Adipocyte (in vitro differentiated cells): Measurements from ENCODE around the gene CROCC.
"Not testable (repeated sequence)": the region's sequence is repeated elsewhere in the genome, so short reads cannot be mapped to it uniquely, and the experiment has no call there.

Experiments
- DNase-seq: peaks from one replicate; pipeline ENCODE4 v3.0.0-alpha.2; 2015; ENCODE audit warnings: low read depth
- H3K27me3 ChIP-seq: replicated peaks from 2 replicates; pipeline ENCODE4 v1.7.0; 2013; ENCODE audit warnings: mild to moderate bottlenecking, low read length, moderate library complexity; ENCODE audit not compliant: control insufficient read depth, insufficient read depth
- H3K36me3 ChIP-seq: 2 replicates; pipeline ENCODE4 v1.7.0; 2013; ENCODE audit warnings: low read length, mild to moderate bottlenecking, moderate library complexity; ENCODE audit not compliant: control insufficient read depth, insufficient read depth, severe bottlenecking
- H3K4me1 ChIP-seq: 2 replicates; pipeline ENCODE4 v1.7.0; 2013; ENCODE audit warnings: mild to moderate bottlenecking, low read length, moderate library complexity; ENCODE audit not compliant: control insufficient read depth, insufficient read depth
- H3K4me3 ChIP-seq: 2 replicates; pipeline ENCODE4 v1.7.0; 2013; ENCODE audit warnings: mild to moderate bottlenecking, low read length, moderate library complexity
- H3K9ac ChIP-seq: 2 replicates; pipeline ENCODE4 v1.7.0; 2013; ENCODE audit warnings: mild to moderate bottlenecking, low read length, moderate library complexity
- H3K9me3 ChIP-seq: 2 replicates; pipeline ENCODE4 v1.7.0; 2013; ENCODE audit warnings: mild to moderate bottlenecking, low read length, moderate library complexity; ENCODE audit not compliant: control insufficient read depth

Gene CROCC

GRCh38 chr1:16899020-16899419 is 22.7 kb upstream of the CROCC start:
- H3K9me3 ChIP-seq, DNase-seq: not testable (repeated sequence)
- H3K4me1 ChIP-seq = peaks cover 14% of the 10 kb centered on the region

GRCh38 chr1:16900751-16901150 is 21.0 kb upstream of the CROCC start:
- Histone ChIP-seq H3K9ac (no peak overlapping the region), H3K27me3 (no peaks in the 10 kb centered on the region), H3K4me3 (no peak overlapping the region), H3K4me1 (peaks cover 23% of the 10 kb centered on the region), H3K36me3 (no peaks in the 10 kb centered on the region), H3K9me3 (peaks cover under 1% of the 10 kb centered on the region)
- DNase-seq = peak; percentile 17

More at GRCh38 chr1:16899020-16899419, 22.7 kb upstream of the CROCC start:
- not testable (repeated sequence) for H3K27me3 ChIP-seq, H3K4me3 ChIP-seq, H3K9ac ChIP-seq, H3K36me3 ChIP-seq

- H3K4me1 ChIP-seq = peaks cover 26% of the 10 kb centered on the region
- not testable (repeated sequence) for H3K9me3 ChIP-seq, H3K27me3 ChIP-seq, H3K4me3 ChIP-seq, DNase-seq, H3K36me3 ChIP-seq, H3K9ac ChIP-seq
Observed at GRCh38 chr1:16901371-16901770, 20.4 kb upstream of the CROCC start.

- H3K9ac ChIP-seq = peak overlapping the region; percentile 93
- no peaks in the 10 kb centered on the region for H3K27me3 ChIP-seq
- H3K9me3 ChIP-seq = peaks cover 4% of the 10 kb centered on the region
- H3K4me1 ChIP-seq = peaks cover 22% of the 10 kb centered on the region
- H3K4me3 ChIP-seq = peak overlapping the region; percentile 84
- DNase-seq = peak; percentile 74
- no peaks in the 10 kb centered on the region for H3K36me3 ChIP-seq
Observed at GRCh38 chr1:16903054-16903453, 18.7 kb upstream of the CROCC start.

- DNase-seq = no peak
- Histone ChIP-seq H3K4me3 (peak overlapping the region; percentile 84), H3K27me3 (no peaks in the 10 kb centered on the region), H3K4me1 (peaks cover 22% of the 10 kb centered on the region), H3K9ac (peak overlapping the region; percentile 93), H3K36me3 (no peaks in the 10 kb centered on the region), H3K9me3 (peaks cover 4% of the 10 kb centered on the region)
Observed at GRCh38 chr1:16903458-16903796, 18.3 kb upstream of the CROCC start.

GRCh38 chr1:16904560-16905109 is 17.1 kb upstream of the CROCC start:
- peak; percentile 100 for DNase-seq
- Histone ChIP-seq H3K9me3 (peaks cover 4% of the 10 kb centered on the region), H3K36me3 (no peaks in the 10 kb centered on the region), H3K9ac (peak overlapping the region; percentile 93), H3K27me3 (no peaks in the 10 kb centered on the region), H3K4me3 (peak overlapping the region; percentile 84), H3K4me1 (peaks cover 22% of the 10 kb centered on the region)

- no peaks in the 10 kb centered on the region for H3K36me3 ChIP-seq
- no peaks in the 10 kb centered on the region for H3K27me3 ChIP-seq
- peak; percentile 76 for DNase-seq
- H3K4me3 ChIP-seq = peak overlapping the region; percentile 84
- peaks cover 4% of the 10 kb centered on the region for H3K9me3 ChIP-seq
- peaks cover 22% of the 10 kb centered on the region for H3K4me1 ChIP-seq
- H3K9ac ChIP-seq = peak overlapping the region; percentile 93
Observed at GRCh38 chr1:16905110-16905867, 16.4 kb upstream of the CROCC start.

- H3K27me3 ChIP-seq = no peaks in the 10 kb centered on the region
- H3K9ac ChIP-seq = peak overlapping the region; percentile 93
- no peak for DNase-seq
- H3K4me1 ChIP-seq = peaks cover 22% of the 10 kb centered on the region
- H3K9me3 ChIP-seq = peaks cover 4% of the 10 kb centered on the region
- H3K4me3 ChIP-seq = peak overlapping the region; percentile 84
- no peaks in the 10 kb centered on the region for H3K36me3 ChIP-seq
Observed at GRCh38 chr1:16905868-16906702, 15.6 kb upstream of the CROCC start.

- no peak for DNase-seq
- Histone ChIP-seq H3K4me1 (peaks cover 22% of the 10 kb centered on the region), H3K9me3 (peaks cover 4% of the 10 kb centered on the region), H3K9ac (no peak overlapping the region), H3K4me3 (no peak overlapping the region), H3K27me3 (no peaks in the 10 kb centered on the region), H3K36me3 (no peaks in the 10 kb centered on the region)
Observed at GRCh38 chr1:16906873-16907272, 14.9 kb upstream of the CROCC start.

GRCh38 chr1:16907870-16908758 is 13.6 kb upstream of the CROCC start:
- Histone ChIP-seq H3K9me3 (peaks cover 4% of the 10 kb centered on the region), H3K27me3 (no peaks in the 10 kb centered on the region), H3K4me3 (no peak overlapping the region), H3K36me3 (no peaks in the 10 kb centered on the region), H3K9ac (no peak overlapping the region), H3K4me1 (peaks cover 20% of the 10 kb centered on the region)
- DNase-seq = no peak
